Smooth muscle cell (in vitro differentiated cells): Measurements from ENCODE around the gene ERBB3. TPM values are rescaled to one million over a fixed set of nuclear protein-coding genes. Genes with fewer than 3 reads are reported as not detected.
A peak's percentile ranks its signal among the peaks of the same experiment; 100 is the strongest.

Experiments used
- DNase-seq: peaks from one replicate; lab custom pipeline; 2025; ENCODE audit not compliant: unreplicated experiment; lab: John Stamatoyannopoulos, UW
- H2AFZ ChIP-seq: fragments of 200-600 bp; sonication (generic); 2 replicates; pipeline ENCODE4 v1.6.0; 2016; ENCODE audit warnings: antibody characterized with exemption, low read depth, mild to moderate bottlenecking
- H3F3A ChIP-seq: fragments of 200-600 bp; sonication (generic); 2 replicates; pipeline ENCODE4 v1.6.0; 2017; ENCODE audit warnings: antibody characterized with exemption, low read depth
- H3K27ac ChIP-seq: fragments of 200-600 bp; sonication (generic); 2 replicates; pipeline ENCODE4 v1.5.1; 2016; ENCODE audit warnings: low read depth, mild to moderate bottlenecking
- H3K27me3 ChIP-seq: fragments of 200-600 bp; sonication (generic); 2 replicates; pipeline ENCODE4 v1.6.1; 2016; ENCODE audit warnings: low read depth, mild to moderate bottlenecking
- H3K36me3 ChIP-seq: fragments of 200-600 bp; sonication (generic); 2 replicates; pipeline ENCODE4 v1.5.1; 2016; ENCODE audit warnings: low read depth
- H3K4me1 ChIP-seq: fragments of 200-600 bp; sonication (generic); 2 replicates; pipeline ENCODE4 v1.5.1; 2016; ENCODE audit warnings: low read depth
- H3K4me2 ChIP-seq: fragments of 200-600 bp; sonication (generic); 2 replicates; pipeline ENCODE4 v1.6.0; 2016; ENCODE audit warnings: mild to moderate bottlenecking
- H3K4me3 ChIP-seq: fragments of 200-600 bp; sonication (generic); 2 replicates; pipeline ENCODE4 v1.5.1; 2016; ENCODE audit warnings: mild to moderate bottlenecking
- H3K79me2 ChIP-seq: fragments of 200-600 bp; sonication (generic); 2 replicates; pipeline ENCODE4 v1.6.0; 2016; ENCODE audit warnings: low read depth, mild to moderate bottlenecking
- H3K9ac ChIP-seq: fragments of 200-600 bp; sonication (generic); 2 replicates; pipeline ENCODE4 v1.6.0; 2016; ENCODE audit warnings: low read depth
- H3K9me3 ChIP-seq: fragments of 200-600 bp; sonication (generic); replicated peaks from 2 replicates; pipeline ENCODE4 v1.5.1; 2016; ENCODE audit warnings: low read depth
- H4K20me1 ChIP-seq: fragments of 200-600 bp; sonication (generic); 2 replicates; pipeline ENCODE4 v1.6.0; 2016; ENCODE audit warnings: low read depth
- WGBS: methylation state at CpG from one replicate; pipeline ENCODE4 v1.1.7; 2016; ENCODE audit warnings: low lambda C conversion rate; 5-methylcytosine and 5-hydroxymethylcytosine counted together
- polyA plus RNA-seq: library from polyadenylated mRNA; unstranded; fragments of >200 nt; fragmentation: Nextera tagmentation; extraction: Ambion mirVana; gene quantifications from 2 replicates; pipeline ENCODE4 v1.2.1, GENCODE V29; 2016
- total RNA-seq: library from RNA; depleted of rRNA; stranded (reverse); fragments of >200 nt; gene quantifications from 2 replicates; pipeline ENCODE4 v1.2.3, GENCODE V29; 2014
- TF ChIP-seq, protein P1 (sequence below): fragments of 200-600 bp; sonication (generic); IDR thresholded peaks from 2 replicates; pipeline ENCODE4 v1.5.1; 2017; ENCODE audit warnings: borderline replicate concordance, mild to moderate bottlenecking, antibody characterized with exemption; ENCODE audit not compliant: insufficient read depth, poor library complexity, severe bottlenecking

Gene ERBB3
- total and polyA plus RNA-seq, 2 experiments from 2014 or later, result 1.2 to 9.2 TPM

DNA sequence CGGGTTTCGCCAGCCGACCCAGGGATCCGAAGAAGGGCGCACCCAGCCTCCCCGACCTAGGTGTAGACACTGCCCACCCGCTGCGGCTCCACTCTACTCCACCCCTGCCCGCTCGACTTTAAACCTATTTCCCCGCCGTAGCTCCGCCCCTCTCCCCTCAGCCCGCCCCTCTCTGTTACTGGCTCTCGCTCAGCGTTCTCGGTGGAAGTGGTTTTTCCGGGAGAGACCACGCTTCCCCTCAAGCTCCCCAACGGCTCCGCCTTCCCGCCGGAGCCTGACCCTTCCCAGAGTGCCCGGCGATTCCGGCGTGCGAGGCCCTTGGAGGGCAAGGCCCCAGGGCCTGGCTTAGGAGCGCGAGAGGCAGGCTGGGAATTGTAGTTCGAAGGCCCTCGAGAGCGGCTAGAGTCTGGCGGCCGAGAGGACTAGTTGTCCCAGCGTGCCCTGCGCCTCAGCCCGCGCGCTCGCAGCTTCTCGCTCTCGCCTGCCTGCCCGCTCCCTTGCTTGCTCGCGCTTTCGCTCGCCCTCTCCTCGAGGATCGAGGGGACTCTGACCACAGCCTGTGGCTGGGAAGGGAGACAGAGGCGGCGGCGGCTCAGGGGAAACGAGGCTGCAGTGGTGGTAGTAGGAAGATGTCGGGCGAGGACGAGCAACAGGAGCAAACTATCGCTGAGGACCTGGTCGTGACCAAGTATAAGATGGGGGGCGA lies 24.3 kb downstream of the ERBB3 start, which contains the start of gene PA2G4:
TSS of gene PA2G4 (plus strand) at position 451 of the 706 bp plus-strand sequence. CDS start at position 630, 179 bp downstream.
- peaks cover 13% of the 10 kb centered on the region for H4K20me1 ChIP-seq
- peaks cover 26% of the 10 kb centered on the region for H3K79me2 ChIP-seq
- TF ChIP-seq, protein P1, sequence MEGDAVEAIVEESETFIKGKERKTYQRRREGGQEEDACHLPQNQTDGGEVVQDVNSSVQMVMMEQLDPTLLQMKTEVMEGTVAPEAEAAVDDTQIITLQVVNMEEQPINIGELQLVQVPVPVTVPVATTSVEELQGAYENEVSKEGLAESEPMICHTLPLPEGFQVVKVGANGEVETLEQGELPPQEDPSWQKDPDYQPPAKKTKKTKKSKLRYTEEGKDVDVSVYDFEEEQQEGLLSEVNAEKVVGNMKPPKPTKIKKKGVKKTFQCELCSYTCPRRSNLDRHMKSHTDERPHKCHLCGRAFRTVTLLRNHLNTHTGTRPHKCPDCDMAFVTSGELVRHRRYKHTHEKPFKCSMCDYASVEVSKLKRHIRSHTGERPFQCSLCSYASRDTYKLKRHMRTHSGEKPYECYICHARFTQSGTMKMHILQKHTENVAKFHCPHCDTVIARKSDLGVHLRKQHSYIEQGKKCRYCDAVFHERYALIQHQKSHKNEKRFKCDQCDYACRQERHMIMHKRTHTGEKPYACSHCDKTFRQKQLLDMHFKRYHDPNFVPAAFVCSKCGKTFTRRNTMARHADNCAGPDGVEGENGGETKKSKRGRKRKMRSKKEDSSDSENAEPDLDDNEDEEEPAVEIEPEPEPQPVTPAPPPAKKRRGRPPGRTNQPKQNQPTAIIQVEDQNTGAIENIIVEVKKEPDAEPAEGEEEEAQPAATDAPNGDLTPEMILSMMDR, result no peak
- peak within 1 kb of the TSS; percentile 77 for H3K27ac ChIP-seq
- peak within 1 kb of the TSS; percentile 90 for H3K4me3 ChIP-seq
- H2AFZ ChIP-seq, result peak within 1 kb of the TSS; percentile 90
- H3K9me3 ChIP-seq, result no peaks in the 10 kb centered on the region
- no peaks in the 10 kb centered on the region for H3F3A ChIP-seq
- peak; percentile 84 for DNase-seq
- H3K27me3 ChIP-seq, result no peaks in the 10 kb centered on the region
- H3K36me3 ChIP-seq, result peaks cover 7% of the 10 kb centered on the region
- peak within 1 kb of the TSS; percentile 84 for H3K9ac ChIP-seq
- WGBS, result 1% methylated on average over 60 of the region's 60 CpGs
- H3K4me2 ChIP-seq, result peak within 1 kb of the TSS; percentile 96
- H3K4me1 ChIP-seq, result peaks cover 18% of the 10 kb centered on the region

DNA sequence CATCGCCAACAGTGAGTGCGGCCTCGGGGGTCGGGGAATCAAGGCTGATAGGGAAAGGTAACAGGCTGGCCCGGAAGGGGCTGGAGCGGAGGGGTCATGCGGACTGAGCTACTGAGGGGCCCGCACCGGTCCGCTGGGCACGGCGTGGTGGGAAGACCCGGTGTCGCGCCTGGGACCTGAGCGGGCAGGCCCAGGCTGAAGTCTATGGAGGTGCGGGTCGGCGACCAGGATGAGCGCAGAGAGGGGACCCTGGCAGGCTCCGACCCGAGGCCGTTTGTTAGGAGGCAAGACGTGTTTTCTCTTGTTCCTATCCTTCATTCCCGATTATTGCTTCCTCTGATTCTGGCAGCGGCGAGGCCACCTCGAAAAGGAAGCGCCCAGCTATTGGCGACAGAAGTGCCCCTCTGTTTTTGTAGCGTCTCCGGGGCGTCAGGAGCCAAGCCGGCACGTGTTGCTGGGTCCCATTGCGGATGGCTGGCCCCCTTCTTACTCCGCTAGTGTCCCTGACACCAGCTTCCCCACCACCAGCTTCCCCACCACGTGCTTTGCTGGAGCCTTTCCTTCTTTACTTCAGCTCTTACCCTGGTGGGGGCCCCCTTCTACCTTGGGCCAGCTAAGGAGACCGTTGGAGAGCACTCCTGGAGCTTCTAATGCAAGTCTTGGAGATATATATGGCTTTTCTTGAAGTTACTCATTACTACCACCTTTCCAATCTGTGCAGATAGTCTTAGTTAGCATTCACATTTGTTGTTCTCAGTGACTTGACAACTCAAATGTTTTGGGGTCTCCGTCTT lies 25.0 kb downstream of the ERBB3 start:
- WGBS, result 2% methylated on average over 33 of the region's 40 CpGs
- H3K36me3 ChIP-seq, result peaks cover 7% of the 10 kb centered on the region
- peaks cover 26% of the 10 kb centered on the region for H3K79me2 ChIP-seq
- H3K4me3 ChIP-seq, result peak overlapping the region; percentile 90
- H3K9ac ChIP-seq, result peak overlapping the region; percentile 84
- TF ChIP-seq, protein P1, result no peak
- H3K4me2 ChIP-seq, result peak overlapping the region; percentile 96
- no peaks in the 10 kb centered on the region for H3K9me3 ChIP-seq
- H3K27me3 ChIP-seq, result no peaks in the 10 kb centered on the region
- peak overlapping the region; percentile 77 for H3K27ac ChIP-seq
- DNase-seq, result no peak
- peaks cover 13% of the 10 kb centered on the region for H4K20me1 ChIP-seq
- H2AFZ ChIP-seq, result peak overlapping the region; percentile 89
- no peaks in the 10 kb centered on the region for H3F3A ChIP-seq
- peaks cover 18% of the 10 kb centered on the region for H3K4me1 ChIP-seq

DNA sequence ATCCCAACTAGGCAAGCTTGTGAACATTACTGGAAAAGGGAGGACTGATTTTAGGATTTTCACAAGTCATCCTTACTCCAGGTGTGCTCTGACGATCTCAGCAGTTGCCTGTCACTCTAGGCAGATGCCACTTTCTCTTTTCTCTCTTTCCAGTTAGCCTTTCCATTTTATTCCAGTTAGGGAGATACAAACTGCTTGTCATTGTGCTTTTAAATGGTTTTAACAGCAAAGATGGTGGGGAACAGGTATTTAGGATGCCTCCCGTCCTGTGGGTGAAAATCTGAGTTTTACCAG lies 25.6 kb downstream of the ERBB3 start:
- H3F3A ChIP-seq, result no peaks in the 10 kb centered on the region
- DNase-seq, result no peak
- WGBS, result 42% methylated on average over 2 of the region's 2 CpGs
- peak overlapping the region; percentile 90 for H3K4me3 ChIP-seq
- no peaks in the 10 kb centered on the region for H3K27me3 ChIP-seq
- peak overlapping the region; percentile 84 for H3K9ac ChIP-seq
- H3K36me3 ChIP-seq, result peaks cover 7% of the 10 kb centered on the region
- H3K4me2 ChIP-seq, result peak overlapping the region; percentile 96
- H3K79me2 ChIP-seq, result peaks cover 26% of the 10 kb centered on the region
- H3K27ac ChIP-seq, result peak overlapping the region; percentile 18
- H3K9me3 ChIP-seq, result no peaks in the 10 kb centered on the region
- H2AFZ ChIP-seq, result no peak overlapping the region
- TF ChIP-seq, protein P1, result no peak
- H3K4me1 ChIP-seq, result peaks cover 18% of the 10 kb centered on the region
- H4K20me1 ChIP-seq, result peaks cover 13% of the 10 kb centered on the region
